GM21381 (cell line): ENCODE results near the gene TFPI2.
A peak's percentile ranks its signal among the peaks of the same experiment; 100 is the strongest.
"Not testable (repeated sequence)": the region's sequence is repeated elsewhere in the genome, so short reads cannot be mapped to it uniquely, and the experiment has no call there.

Experiments used
- ATAC-seq: cut with Tn5 transposase; IDR thresholded peaks from one replicate; pipeline ENCODE4 v1.9.1; 2021; ENCODE audit warnings: mild to moderate bottlenecking, moderate library complexity; ENCODE audit not compliant: unreplicated experiment

The TFPI2 gene, protein sequence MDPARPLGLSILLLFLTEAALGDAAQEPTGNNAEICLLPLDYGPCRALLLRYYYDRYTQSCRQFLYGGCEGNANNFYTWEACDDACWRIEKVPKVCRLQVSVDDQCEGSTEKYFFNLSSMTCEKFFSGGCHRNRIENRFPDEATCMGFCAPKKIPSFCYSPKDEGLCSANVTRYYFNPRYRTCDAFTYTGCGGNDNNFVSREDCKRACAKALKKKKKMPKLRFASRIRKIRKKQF

GRCh38 chr7:93890464-93891068 lies at the start of gene TFPI2:
TSS of gene TFPI2 (minus strand) at chr7:93890753. CDS start at chr7:93890678, 75 bp downstream.
- ATAC-seq = peak; percentile 63

- no peak for ATAC-seq
These were observed 47.7 kb upstream of the TFPI2 start for GRCh38 chr7:93938293-93938692.

DNA sequence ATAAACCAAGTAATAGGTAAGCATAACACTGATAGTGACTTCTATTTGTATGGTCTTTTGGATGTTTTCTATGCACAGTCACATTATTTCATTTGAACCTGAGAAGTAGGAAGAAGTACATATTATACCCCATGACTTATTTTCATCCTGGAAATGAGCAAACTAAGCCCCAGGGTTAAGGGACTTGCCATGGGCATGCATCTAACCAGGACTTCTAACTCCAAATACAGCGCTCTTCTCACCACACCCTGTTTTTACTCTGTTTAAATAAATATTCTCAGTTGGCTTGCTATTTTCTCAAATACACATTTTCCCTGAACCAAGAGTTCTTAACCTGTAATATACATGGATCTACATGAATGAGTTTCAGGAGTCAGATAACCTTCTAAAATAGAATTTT lies 47.3 kb upstream of the TFPI2 start:
- ATAC-seq = no peak

GRCh38 chr7:93935102-93935501 lies 44.5 kb upstream of the TFPI2 start:
- no peak for ATAC-seq

GRCh38 chr7:93933156-93933555 lies 42.6 kb upstream of the TFPI2 start:
- ATAC-seq = no peak

- ATAC-seq = no peak
These were observed 41.1 kb upstream of the TFPI2 start for GRCh38 chr7:93931655-93932054.

GRCh38 chr7:93927585-93927984 lies 37.0 kb upstream of the TFPI2 start:
- ATAC-seq = no peak

- no peak for ATAC-seq
These were observed 36.2 kb upstream of the TFPI2 start for GRCh38 chr7:93926800-93927199.

DNA sequence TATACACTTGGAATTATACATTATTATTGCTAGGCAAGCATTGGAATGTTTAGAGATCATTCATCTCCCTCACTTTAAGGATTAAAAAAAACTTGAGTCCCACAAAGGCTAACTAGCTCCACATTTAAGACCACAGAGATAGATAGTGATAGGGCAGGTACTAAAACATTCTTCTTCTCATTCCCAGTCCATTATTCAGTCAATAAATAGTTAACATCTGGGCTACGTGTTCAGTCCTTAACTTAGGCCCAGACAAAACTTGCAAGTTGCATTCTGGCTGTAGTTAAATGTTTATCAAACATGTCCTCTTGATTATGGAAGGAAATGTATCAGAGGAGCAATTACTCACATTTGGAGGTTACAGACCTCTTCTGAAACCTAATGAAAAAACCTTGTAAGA lies 33.4 kb upstream of the TFPI2 start:
- ATAC-seq = no peak

- no peak for ATAC-seq
These were observed 32.7 kb upstream of the TFPI2 start for GRCh38 chr7:93923296-93923695.

- peak; percentile 89 for ATAC-seq
These were observed 31.3 kb upstream of the TFPI2 start, which contains the start of gene GNG11 for GRCh38 chr7:93921607-93922566. TSS of gene GNG11 (plus strand) at chr7:93921735. CDS start at chr7:93922138, 403 bp downstream.

DNA sequence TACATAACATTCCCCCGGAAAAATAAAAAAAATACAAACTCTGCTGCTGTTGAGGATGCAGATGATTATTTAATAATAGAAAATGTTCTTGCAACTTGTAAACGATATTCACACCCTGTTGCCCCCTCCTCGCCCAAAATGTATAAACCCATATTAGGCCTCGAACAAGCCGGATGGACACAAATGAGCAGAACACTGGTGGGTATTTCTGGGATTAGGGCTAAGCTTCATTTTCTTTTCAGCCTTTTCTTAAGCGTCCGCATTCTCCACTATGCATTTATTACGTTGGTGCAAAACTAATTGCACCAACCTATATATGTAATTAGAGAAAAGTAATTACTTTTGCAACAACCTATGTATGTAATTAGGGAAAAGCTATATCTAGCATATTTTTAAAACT lies 30.6 kb upstream of the TFPI2 start:
- ATAC-seq = no peak

DNA sequence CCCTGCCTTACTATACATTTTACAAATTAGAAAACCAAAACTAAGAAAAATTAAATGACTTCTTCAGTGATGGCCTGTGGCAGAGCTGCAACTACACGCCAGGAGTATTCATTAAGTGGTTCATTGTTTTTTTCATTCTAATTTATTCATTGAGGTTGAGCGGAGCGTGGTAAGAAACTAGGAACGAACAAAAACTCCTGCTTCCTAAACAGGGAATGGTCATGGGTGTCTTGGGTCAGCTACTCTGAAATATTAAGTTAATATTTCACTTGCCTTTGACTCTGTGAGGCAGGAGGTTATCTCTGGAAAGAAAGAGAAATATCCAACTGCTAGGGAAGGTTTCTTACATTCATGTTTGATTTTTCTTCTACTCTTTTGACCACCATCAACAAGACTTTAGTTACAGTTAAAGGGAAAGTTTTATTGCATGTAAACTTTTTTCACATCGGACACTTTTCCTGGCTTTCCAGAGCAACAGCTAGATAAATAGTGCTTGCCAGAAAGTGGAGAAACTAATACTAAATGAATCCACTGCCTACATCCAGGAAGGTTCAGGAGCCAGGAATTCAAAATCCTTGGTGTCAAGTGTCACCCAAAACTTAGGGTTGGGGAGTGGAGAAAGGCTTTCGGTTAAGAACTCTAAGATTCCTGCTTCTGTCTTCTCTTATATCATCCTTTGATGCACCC lies 30.1 kb upstream of the TFPI2 start:
- ATAC-seq = no peak

- not testable (repeated sequence) for ATAC-seq
These were observed 25.8 kb upstream of the TFPI2 start for GRCh38 chr7:93916315-93916714.

GRCh38 chr7:93915888-93916287 lies 25.3 kb upstream of the TFPI2 start:
- not testable (repeated sequence) for ATAC-seq

- not testable (repeated sequence) for ATAC-seq
These were observed 24.8 kb upstream of the TFPI2 start for GRCh38 chr7:93915206-93915842.

DNA sequence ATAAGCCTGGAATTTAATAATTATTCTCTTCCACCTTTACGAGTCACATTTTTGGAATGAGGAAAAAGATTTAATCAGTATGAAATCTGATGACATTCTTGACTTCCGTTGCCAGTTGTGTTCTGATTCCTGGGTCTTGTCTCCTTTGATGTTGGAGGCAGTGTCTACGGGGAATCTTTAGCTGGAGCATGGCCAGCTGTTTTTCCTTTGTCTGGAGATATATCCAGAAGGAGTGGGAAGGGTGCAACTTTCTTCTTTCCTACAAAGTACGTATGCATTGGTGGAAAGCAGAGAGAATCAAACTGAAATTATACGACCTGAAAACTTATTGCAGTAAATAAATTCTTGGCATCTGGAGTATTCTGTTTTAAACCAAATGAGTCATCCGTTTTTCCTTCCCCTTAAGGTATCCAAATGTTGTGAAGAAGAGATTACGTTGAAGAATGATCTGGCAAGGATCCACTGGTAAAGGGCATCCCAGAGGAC lies 24.1 kb upstream of the TFPI2 start:
- no peak for ATAC-seq

DNA sequence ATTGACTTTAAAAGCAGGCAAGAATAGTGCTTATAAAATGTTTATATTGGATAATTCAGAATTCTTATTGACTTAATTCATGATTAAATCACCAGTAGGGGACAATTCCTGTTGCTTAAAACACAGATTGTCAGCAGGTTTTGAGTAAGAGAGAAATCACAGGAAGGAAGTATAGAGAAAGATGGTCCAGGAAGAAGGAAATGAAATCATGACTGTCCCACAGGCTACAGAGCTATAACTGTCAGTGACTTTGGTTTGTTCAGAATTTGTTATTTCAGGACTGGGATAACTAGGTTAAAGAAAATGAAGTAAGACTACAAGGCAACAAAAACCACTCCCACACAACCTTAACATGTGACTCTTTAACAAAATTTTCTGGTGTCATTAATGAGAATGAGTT lies 22.6 kb upstream of the TFPI2 start:
- ATAC-seq = no peak

DNA sequence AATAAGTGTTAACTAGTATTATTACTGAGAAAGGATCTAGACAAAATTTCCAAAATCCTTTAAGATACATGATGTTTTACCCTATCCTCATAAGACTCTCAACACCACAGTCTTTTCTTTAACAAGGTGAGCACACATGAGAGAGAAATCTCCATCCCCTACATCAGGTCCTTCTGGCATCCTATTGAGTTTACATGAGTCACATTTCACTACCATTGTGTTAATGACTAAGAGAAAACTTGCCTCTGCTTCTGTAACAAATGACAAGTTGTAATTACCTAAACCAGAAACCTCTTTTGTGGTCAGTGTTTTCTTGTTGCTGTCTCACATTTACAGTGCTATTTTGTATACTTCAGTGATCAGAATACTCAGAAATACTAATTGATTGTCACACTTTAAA lies 21.1 kb upstream of the TFPI2 start:
- not testable (repeated sequence) for ATAC-seq

GRCh38 chr7:93911242-93911641 lies 20.7 kb upstream of the TFPI2 start:
- not testable (repeated sequence) for ATAC-seq
